Upper lobe of right lung (tissue), 1 donor: ENCODE results near the gene USP32. TPM values are rescaled to one million over a fixed set of nuclear protein-coding genes. Genes with fewer than 3 reads are reported as not detected.
"Not testable (repeated sequence)": the region's sequence is repeated elsewhere in the genome, so short reads cannot be mapped to it uniquely, and the experiment has no call there.

ENCODE experiments used
- ATAC-seq: fragments of 200-7000 bp; cut with Tn5 transposase; one replicate; pipeline ENCODE4 v1.9.1; 2020; ENCODE audit warnings: mild to moderate bottlenecking, moderate library complexity
- DNase-seq: peaks from one replicate; pipeline ENCODE4 v3.0.0-alpha.2; 2020
- H3K27ac ChIP-seq: fragments of 200-600 bp; one replicate; pipeline ENCODE4 v1.8.0; 2022
- H3K27me3 ChIP-seq: fragments of 200-600 bp; one replicate; pipeline ENCODE4 v1.8.0; 2022; ENCODE audit warnings: mild to moderate bottlenecking
- H3K36me3 ChIP-seq: fragments of 200-600 bp; one replicate; pipeline ENCODE4 v1.8.0; 2022
- H3K4me1 ChIP-seq: fragments of 200-600 bp; one replicate; pipeline ENCODE4 v1.8.0; 2022
- H3K4me3 ChIP-seq: fragments of 200-600 bp; one replicate; pipeline ENCODE4 v1.8.0; 2022; ENCODE audit warnings: mild to moderate bottlenecking
- H3K9me3 ChIP-seq: fragments of 200-600 bp; one replicate; pipeline ENCODE4 v1.8.0; 2022
- CTCF ChIP-seq: fragments of 200-600 bp; IDR thresholded peaks from one replicate; pipeline ENCODE4 v1.8.0; 2022; ENCODE audit warnings: antibody characterized with exemption
- intact Hi-C: fragments of 100-400 bp; cut with DNase I; formaldehyde crosslinking; loops from one replicate; pipeline ENCODE4 v1.11.0; 2022
- long read RNA-seq: library from polyadenylated mRNA; unstranded; transcript quantifications from one replicate; pipeline ENCODE4 v2.0.0, GENCODE V29; 2021
- total RNA-seq: library from RNA; stranded (reverse); fragmentation: NEBNext Ultra II Directional; extraction: Animal tissue kit (Norgen Biotek cat#: 25700); gene quantifications from one replicate; pipeline ENCODE4 v1.2.1, GENCODE V29; 2021
- donor health status: DM: no; HTN: yes; CAD: no; lungs with severe emphysema.

The USP32 gene
- total RNA-seq = 72.4 TPM
- long read RNA-seq, full-length matches to known transcripts = 2 of 29 reads
- long read RNA-seq, partial matches to known transcripts = 15 of 29 reads
- long read RNA-seq, other reads (novel, unspliced or antisense) = 12 of 29 reads

- DNase-seq (peak; percentile 100), ATAC-seq (peak; percentile 97)
- Histone ChIP-seq H3K27ac (peak within 1 kb of the TSS; percentile 94), H3K4me1 (peaks cover 47% of the 10 kb centered on the region), H3K27me3 (no peaks in the 10 kb centered on the region), H3K4me3 (peak within 1 kb of the TSS; percentile 95), H3K9me3 (no peaks in the 10 kb centered on the region), H3K36me3 (no peaks in the 10 kb centered on the region)
- intact Hi-C loops = no loop called here
- peak; percentile 35 for TF ChIP-seq CTCF
Observed at GRCh38 chr17:60392042-60392844, at the start of gene USP32. USP32 (minus strand) TSS chr17:60392133; CDS start chr17:60391939, 194 bp downstream.

- TF ChIP-seq CTCF = no peak
- no peak overlapping the region for H3K4me3 ChIP-seq
- H3K27ac ChIP-seq = no peak overlapping the region
- intact Hi-C loops = no loop called here
- H3K4me1 ChIP-seq = no peaks in the 10 kb centered on the region
- ATAC-seq = no peak
- no peaks in the 10 kb centered on the region for H3K9me3 ChIP-seq
- peaks cover 5% of the 10 kb centered on the region for H3K36me3 ChIP-seq
- DNase-seq = no peak
- no peaks in the 10 kb centered on the region for H3K27me3 ChIP-seq
Observed at GRCh38 chr17:60439501-60439900, 47.6 kb upstream of the USP32 start.

- H3K4me3 ChIP-seq = no peak overlapping the region
- intact Hi-C loops = no loop called here
- no peak for TF ChIP-seq CTCF
- DNase-seq = no peak
- no peaks in the 10 kb centered on the region for H3K9me3 ChIP-seq
- no peaks in the 10 kb centered on the region for H3K4me1 ChIP-seq
- H3K27ac ChIP-seq = no peak overlapping the region
- H3K27me3 ChIP-seq = no peaks in the 10 kb centered on the region
- H3K36me3 ChIP-seq = no peaks in the 10 kb centered on the region
- no peak for ATAC-seq
Observed at GRCh38 chr17:60436676-60437075, 44.7 kb upstream of the USP32 start.

- peak; percentile 96 for ATAC-seq
- no peak for DNase-seq
- Histone ChIP-seq H3K9me3 (no peaks in the 10 kb centered on the region), H3K4me3 (no peak overlapping the region), H3K27ac (no peak overlapping the region), H3K4me1 (no peaks in the 10 kb centered on the region), H3K27me3 (no peaks in the 10 kb centered on the region), H3K36me3 (no peaks in the 10 kb centered on the region)
- peak; percentile 91 for TF ChIP-seq CTCF
- intact Hi-C loops = no loop called here
Observed at GRCh38 chr17:60435244-60436167, 43.6 kb upstream of the USP32 start.

GRCh38 chr17:60433021-60433997, 41.4 kb upstream of the USP32 start:
- intact Hi-C loops, H3K36me3 ChIP-seq, ATAC-seq, H3K27me3 ChIP-seq, H3K27ac ChIP-seq, H3K9me3 ChIP-seq, H3K4me3 ChIP-seq, DNase-seq, H3K4me1 ChIP-seq: not testable (repeated sequence)

- intact Hi-C loops, H3K27ac ChIP-seq, H3K36me3 ChIP-seq, H3K4me1 ChIP-seq, H3K9me3 ChIP-seq, H3K27me3 ChIP-seq, H3K4me3 ChIP-seq, ATAC-seq, DNase-seq: not testable (repeated sequence)
Observed at GRCh38 chr17:60430561-60430960, 38.6 kb upstream of the USP32 start.

GRCh38 chr17:60428491-60428890, 36.6 kb upstream of the USP32 start:
- H3K9me3 ChIP-seq, H3K4me3 ChIP-seq, intact Hi-C loops, H3K27me3 ChIP-seq, H3K4me1 ChIP-seq, H3K27ac ChIP-seq, DNase-seq, ATAC-seq, H3K36me3 ChIP-seq: not testable (repeated sequence)
